ENCODE measurements around the gene MAG. TPM values are rescaled to one million over a fixed set of nuclear protein-coding genes. Genes with fewer than 3 reads are reported as not detected.

MAG gene
- total RNA-seq, 2 experiments from 2014 or later = not detected

GRCh38 chr19:35297515-35297848, 5.5 kb downstream of the MAG start:
- Mint-ChIP-seq H3K9me3 (no peaks in the 10 kb centered on the region), H3K4me3 (no peak overlapping the region), H3K27me3 (no peaks in the 10 kb centered on the region), H3K27ac (no peak overlapping the region), H3K36me3 (ENCODE audit: low read depth) (no peaks in the 10 kb centered on the region), H3K4me1 (ENCODE audit: low read depth) (peaks cover 7% of the 10 kb centered on the region)
- ChIA-PET POLR2A (no interaction called here), CTCF (no interaction called here)
- DNase-seq (no peak), ATAC-seq (ENCODE audit: poor library complexity) (no peak)
- Histone ChIP-seq H3K4me1 (ENCODE audit: insufficient read depth, low read length) (peaks cover 17% of the 10 kb centered on the region), H3K27ac (ENCODE audit: low read depth in 1 of 2, low read length in 2 of 2) (no peak overlapping the region), H3K9me3 (ENCODE audit: control insufficient read depth in 1 of 2, insufficient read depth in 1 of 2, low read length in 2 of 2) (no peaks in the 10 kb centered on the region), H3K27me3 (ENCODE audit: control insufficient read depth in 1 of 2, insufficient read depth in 2 of 2, low read length in 2 of 2) (no peaks in the 10 kb centered on the region), H3K36me3 (ENCODE audit: insufficient read depth, low read length) (no peaks in the 10 kb centered on the region), H3K4me3 (ENCODE audit: low read length) (no peak overlapping the region)
- TF ChIP-seq, protein P1, sequence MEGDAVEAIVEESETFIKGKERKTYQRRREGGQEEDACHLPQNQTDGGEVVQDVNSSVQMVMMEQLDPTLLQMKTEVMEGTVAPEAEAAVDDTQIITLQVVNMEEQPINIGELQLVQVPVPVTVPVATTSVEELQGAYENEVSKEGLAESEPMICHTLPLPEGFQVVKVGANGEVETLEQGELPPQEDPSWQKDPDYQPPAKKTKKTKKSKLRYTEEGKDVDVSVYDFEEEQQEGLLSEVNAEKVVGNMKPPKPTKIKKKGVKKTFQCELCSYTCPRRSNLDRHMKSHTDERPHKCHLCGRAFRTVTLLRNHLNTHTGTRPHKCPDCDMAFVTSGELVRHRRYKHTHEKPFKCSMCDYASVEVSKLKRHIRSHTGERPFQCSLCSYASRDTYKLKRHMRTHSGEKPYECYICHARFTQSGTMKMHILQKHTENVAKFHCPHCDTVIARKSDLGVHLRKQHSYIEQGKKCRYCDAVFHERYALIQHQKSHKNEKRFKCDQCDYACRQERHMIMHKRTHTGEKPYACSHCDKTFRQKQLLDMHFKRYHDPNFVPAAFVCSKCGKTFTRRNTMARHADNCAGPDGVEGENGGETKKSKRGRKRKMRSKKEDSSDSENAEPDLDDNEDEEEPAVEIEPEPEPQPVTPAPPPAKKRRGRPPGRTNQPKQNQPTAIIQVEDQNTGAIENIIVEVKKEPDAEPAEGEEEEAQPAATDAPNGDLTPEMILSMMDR (IDR thresholded peaks at IDR 0.05) = no peak
- intact Hi-C loops (cut with DNase I, micrococcal nuclease) = no loop called here

- TF ChIP-seq, protein P1 (IDR thresholded peaks at IDR 0.05) = no peak
- Histone ChIP-seq H3K4me1 (ENCODE audit: insufficient read depth, low read length) (peaks cover 17% of the 10 kb centered on the region), H3K27me3 (ENCODE audit: control insufficient read depth in 1 of 2, insufficient read depth in 2 of 2, low read length in 2 of 2) (no peaks in the 10 kb centered on the region), H3K9me3 (ENCODE audit: control insufficient read depth in 1 of 2, insufficient read depth in 1 of 2, low read length in 2 of 2) (no peaks in the 10 kb centered on the region), H3K27ac (ENCODE audit: low read depth in 1 of 2, low read length in 2 of 2) (no peak overlapping the region), H3K4me3 (ENCODE audit: low read length) (no peak overlapping the region), H3K36me3 (ENCODE audit: insufficient read depth, low read length) (no peaks in the 10 kb centered on the region)
- no peak overlapping the region for H3K27ac Mint-ChIP-seq
- H3K36me3 Mint-ChIP-seq (ENCODE audit: low read depth) = no peaks in the 10 kb centered on the region
- no peaks in the 10 kb centered on the region for H3K27me3 Mint-ChIP-seq
- ChIA-PET CTCF (no interaction called here), POLR2A (no interaction called here)
- intact Hi-C loops (cut with DNase I, micrococcal nuclease) = no loop called here
- H3K9me3 Mint-ChIP-seq = no peaks in the 10 kb centered on the region
- H3K4me1 Mint-ChIP-seq (ENCODE audit: low read depth) = peaks cover 7% of the 10 kb centered on the region
- no peak overlapping the region for H3K4me3 Mint-ChIP-seq
- ATAC-seq (ENCODE audit: poor library complexity) (no peak), DNase-seq (no peak)
Observed at GRCh38 chr19:35297922-35298321, 6.0 kb downstream of the MAG start.

- H3K4me3 Mint-ChIP-seq = no peak overlapping the region
- H3K27me3 Mint-ChIP-seq = no peaks in the 10 kb centered on the region
- H3K27me3 ChIP-seq (ENCODE audit: control insufficient read depth in 1 of 2, insufficient read depth in 2 of 2, low read length in 2 of 2) = no peaks in the 10 kb centered on the region
- no peak for ATAC-seq (ENCODE audit: poor library complexity)
- no peaks in the 10 kb centered on the region for H3K36me3 Mint-ChIP-seq (ENCODE audit: low read depth)
- no peak overlapping the region for H3K27ac Mint-ChIP-seq
- H3K27ac ChIP-seq (ENCODE audit: low read depth in 1 of 2, low read length in 2 of 2) = no peak overlapping the region
- intact Hi-C loops (cut with DNase I, micrococcal nuclease) = no loop called here
- H3K9me3 Mint-ChIP-seq = no peaks in the 10 kb centered on the region
- H3K36me3 ChIP-seq (ENCODE audit: insufficient read depth, low read length) = no peaks in the 10 kb centered on the region
- no peak overlapping the region for H3K4me3 ChIP-seq (ENCODE audit: low read length)
- H3K4me1 ChIP-seq (ENCODE audit: insufficient read depth, low read length) = peaks cover 17% of the 10 kb centered on the region
- no peak for DNase-seq
- ChIA-PET CTCF (no interaction called here), POLR2A (no interaction called here)
- peaks cover 7% of the 10 kb centered on the region for H3K4me1 Mint-ChIP-seq (ENCODE audit: low read depth)
- no peaks in the 10 kb centered on the region for H3K9me3 ChIP-seq (ENCODE audit: control insufficient read depth in 1 of 2, insufficient read depth in 1 of 2, low read length in 2 of 2)
- TF ChIP-seq, protein P1 (IDR thresholded peaks at IDR 0.05) = no peak
Observed at GRCh38 chr19:35298561-35298972, 6.6 kb downstream of the MAG start.

All from CD4-positive, alpha-beta T cell (primary cell).